ENCODE measurements around the gene GNG2. TPM values are rescaled to one million over a fixed set of nuclear protein-coding genes. Genes with fewer than 3 reads are reported as not detected.

Gene GNG2
- total RNA-seq, 1 experiment from 2014 or later: 9.3 TPM

DNA sequence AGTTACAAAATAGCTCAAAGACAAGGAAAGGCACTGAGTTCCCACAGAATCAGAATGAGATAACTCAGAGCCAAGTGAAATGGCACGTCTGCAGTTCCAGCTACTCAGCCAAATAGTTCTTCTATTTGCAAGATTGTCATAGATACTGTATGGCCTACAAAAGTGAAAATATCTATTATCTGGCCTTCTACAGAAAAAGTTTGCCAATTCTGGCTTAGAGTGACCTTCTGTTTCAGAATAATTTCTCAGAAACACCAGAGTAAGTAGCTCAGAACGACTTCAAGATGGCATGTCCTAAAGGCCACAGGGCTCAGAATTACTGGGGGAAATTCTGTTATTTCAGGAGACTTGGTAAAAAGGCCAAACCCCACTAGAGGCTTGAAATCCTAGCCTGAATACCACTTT lies 118.3 kb downstream of the GNG2 start:
- Histone ChIP-seq H3K4me1 (ENCODE audit: insufficient read depth, low read length) (no peaks in the 10 kb centered on the region), H3K27me3 (ENCODE audit: low read length) (no peaks in the 10 kb centered on the region), H4K20me1 (ENCODE audit: low read length) (no peaks in the 10 kb centered on the region), H3K4me2 (ENCODE audit: low read length) (no peak overlapping the region), H2AFZ (ENCODE audit: low read length) (no peak overlapping the region), H3K4me3 (ENCODE audit: low read length) (no peak overlapping the region), H3K27ac (ENCODE audit: low read length) (no peak overlapping the region), H3K9me3 (ENCODE audit: low read length) (no peaks in the 10 kb centered on the region), H3K79me2 (ENCODE audit: low read length) (no peaks in the 10 kb centered on the region), H3F3A (ENCODE audit: low read length, unreplicated experiment) (no peaks in the 10 kb centered on the region), H3K36me3 (ENCODE audit: low read depth, low read length) (no peaks in the 10 kb centered on the region), H3K9me2 (replicated peaks; ENCODE audit: low read length) (no peaks in the 10 kb centered on the region), H3K9ac (ENCODE audit: low read length) (no peak overlapping the region)
- ChIA-PET POLR2A (ENCODE audit: unreplicated experiment) (interaction anchor here (0.6 to 0.7 kb wide), 2 partner anchors 141 to 298 kb away, joined by 4 to 11 read pairs; no protein-coding TSS in a partner anchor), CTCF (interaction anchor here (0.5 to 2.2 kb wide), 13 partner anchors 11 to 485 kb away, joined by 3 to 19 read pairs (median 5); partner anchors contain the start of genes FRMD6 and GNG2)
- no peak for TF ChIP-seq EZH2 (IDR thresholded peaks at IDR 0.05; ENCODE audit: low read length, unreplicated experiment)
- no peak for TF ChIP-seq EZH2phosphoT487 (IDR thresholded peaks at IDR 0.05; ENCODE audit: borderline replicate concordance, low read length)
- TF ChIP-seq, protein P1, sequence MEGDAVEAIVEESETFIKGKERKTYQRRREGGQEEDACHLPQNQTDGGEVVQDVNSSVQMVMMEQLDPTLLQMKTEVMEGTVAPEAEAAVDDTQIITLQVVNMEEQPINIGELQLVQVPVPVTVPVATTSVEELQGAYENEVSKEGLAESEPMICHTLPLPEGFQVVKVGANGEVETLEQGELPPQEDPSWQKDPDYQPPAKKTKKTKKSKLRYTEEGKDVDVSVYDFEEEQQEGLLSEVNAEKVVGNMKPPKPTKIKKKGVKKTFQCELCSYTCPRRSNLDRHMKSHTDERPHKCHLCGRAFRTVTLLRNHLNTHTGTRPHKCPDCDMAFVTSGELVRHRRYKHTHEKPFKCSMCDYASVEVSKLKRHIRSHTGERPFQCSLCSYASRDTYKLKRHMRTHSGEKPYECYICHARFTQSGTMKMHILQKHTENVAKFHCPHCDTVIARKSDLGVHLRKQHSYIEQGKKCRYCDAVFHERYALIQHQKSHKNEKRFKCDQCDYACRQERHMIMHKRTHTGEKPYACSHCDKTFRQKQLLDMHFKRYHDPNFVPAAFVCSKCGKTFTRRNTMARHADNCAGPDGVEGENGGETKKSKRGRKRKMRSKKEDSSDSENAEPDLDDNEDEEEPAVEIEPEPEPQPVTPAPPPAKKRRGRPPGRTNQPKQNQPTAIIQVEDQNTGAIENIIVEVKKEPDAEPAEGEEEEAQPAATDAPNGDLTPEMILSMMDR (conservative IDR thresholded peaks at IDR 0.05; ENCODE audit: low read depth, low read length): no peak
- ATAC-seq: peak; percentile 32
- intact Hi-C loops (cut with micrococcal nuclease): loop anchor here (1.0 to 10.0 kb wide), 7 partner anchors 105 to 695 kb away; partner anchors contain the start of genes FRMD6 and GNG2
- no TSS peak for BruUV-seq (replicated peaks)
- no peak for DNase-seq

DNA sequence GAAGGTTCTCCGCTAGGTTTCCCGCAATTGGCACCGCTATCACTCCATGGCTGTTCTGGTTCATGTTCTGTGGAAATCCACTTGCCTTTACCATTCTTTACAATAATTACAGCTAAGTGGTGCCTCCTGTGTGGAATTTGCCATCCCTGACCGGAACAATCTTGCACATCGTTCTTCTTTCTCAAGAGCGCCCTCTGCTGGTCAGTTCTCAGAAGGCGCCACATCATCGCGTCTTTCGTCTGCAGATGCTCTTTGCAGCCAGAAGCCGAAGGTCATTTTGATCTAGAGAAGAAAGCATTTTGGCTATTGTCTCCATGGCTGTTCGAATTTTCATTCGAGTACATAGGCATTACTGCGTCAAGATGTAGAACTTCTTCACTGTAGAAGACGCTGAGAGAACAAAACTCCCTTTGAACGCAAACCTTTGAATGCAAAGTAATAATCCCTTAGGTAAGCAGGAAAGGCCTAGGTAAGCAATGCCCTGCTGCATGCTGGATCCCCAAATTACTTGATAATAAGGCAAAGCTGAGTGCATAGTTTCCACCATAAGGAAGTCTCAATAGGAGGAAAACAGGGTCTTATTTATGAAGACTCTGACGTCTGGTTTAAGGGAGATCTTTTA lies 118.8 kb downstream of the GNG2 start:
- TF ChIP-seq, protein P1 (conservative IDR thresholded peaks at IDR 0.05; ENCODE audit: low read depth, low read length): peak; percentile 97
- TF ChIP-seq EZH2 (IDR thresholded peaks at IDR 0.05; ENCODE audit: low read length, unreplicated experiment): no peak
- POLR2A ChIA-PET (ENCODE audit: unreplicated experiment): interaction anchor here (0.6 to 0.7 kb wide), 2 partner anchors 142 to 297 kb away, joined by 4 to 11 read pairs; no protein-coding TSS in a partner anchor
- no peaks in the 10 kb centered on the region for H4K20me1 ChIP-seq (ENCODE audit: low read length)
- DNase-seq: peak; percentile 93
- no peak overlapping the region for H2AFZ ChIP-seq (ENCODE audit: low read length)
- no TSS peak for BruUV-seq (replicated peaks)
- no peak overlapping the region for H3K4me3 ChIP-seq (ENCODE audit: low read length)
- no peaks in the 10 kb centered on the region for H3K27me3 ChIP-seq (ENCODE audit: low read length)
- no peaks in the 10 kb centered on the region for H3F3A ChIP-seq (ENCODE audit: low read length, unreplicated experiment)
- peak; percentile 96 for ATAC-seq
- no peaks in the 10 kb centered on the region for H3K79me2 ChIP-seq (ENCODE audit: low read length)
- H3K9me3 ChIP-seq (ENCODE audit: low read length): no peaks in the 10 kb centered on the region
- H3K9ac ChIP-seq (ENCODE audit: low read length): no peak overlapping the region
- no peak overlapping the region for H3K4me2 ChIP-seq (ENCODE audit: low read length)
- CTCF ChIA-PET: interaction anchor here (0.5 to 2.2 kb wide), 13 partner anchors 12 to 484 kb away, joined by 3 to 19 read pairs (median 5); partner anchors contain the start of genes FRMD6 and GNG2
- H3K27ac ChIP-seq (ENCODE audit: low read length): no peak overlapping the region
- no peaks in the 10 kb centered on the region for H3K4me1 ChIP-seq (ENCODE audit: insufficient read depth, low read length)
- H3K9me2 ChIP-seq (replicated peaks; ENCODE audit: low read length): no peaks in the 10 kb centered on the region
- H3K36me3 ChIP-seq (ENCODE audit: low read depth, low read length): no peaks in the 10 kb centered on the region
- intact Hi-C loops (cut with micrococcal nuclease): loop anchor here (1.0 to 10.0 kb wide), 7 partner anchors 106 to 696 kb away; partner anchors contain the start of genes FRMD6 and GNG2
